K562 (cell line): ENCODE measurements around the gene MAL. TPM values are rescaled to one million over a fixed set of nuclear protein-coding genes. Genes with fewer than 3 reads are reported as not detected.
A peak's percentile ranks its signal among the peaks of the same experiment; 100 is the strongest.

Experiments
- ATAC-seq: fragments of 200-7000 bp; cut with Tn5 transposase; 3 replicates; pipeline ENCODE4 v1.9.1; 2020; ENCODE audit warnings: moderate library complexity
- BruUV-seq: library from RNA; stranded (reverse); fragments of 400-500 nt; replicated peaks from 2 replicates; lab custom pipeline; 2021; lab: Mats Ljungman, UMichigan
- CTCF ChIA-PET: fragments of 300-600 bp; formaldehyde crosslinking; extraction: SDS; loops from one replicate; lab custom pipeline; 2021; ENCODE audit warnings: low intra/inter-chr PET ratio; lab: Yijun Ruan, JAX
- POLR2A ChIA-PET: fragments of 300-600, 350-650 bp; sonication (Branson Sonifier 250); formaldehyde crosslinking; extraction: SDS; loops from one replicate; lab custom pipeline; 2021; ENCODE audit warnings: antibody characterized with exemption, inconsistent platforms; lab: Yijun Ruan, JAX
- DNase-seq, 4 experiments: peaks; one replicate each; pipeline versions ENCODE4 v3.0.0 to v3.0.0-alpha.2; 2011 to 2018; ENCODE audit warnings: low spot score in 3 of 4, mixed read lengths in 3 of 4; ENCODE audit errors: extremely low read depth in 1 of 4
- FAIRE-seq: peaks from 2 replicates; lab custom pipeline; 2011; peaks lifted over from hg19 to GRCh38; lab: Jason Lieb, UNC
- H2AFZ ChIP-seq: 2 replicates; pipeline ENCODE4 v1.6.0; 2011; ENCODE audit warnings: low read depth, low read length, control low read depth, inconsistent platforms
- H3K27ac ChIP-seq: fragments of 200-600 bp; 3 replicates; pipeline ENCODE4 v1.8.0; 2011; ENCODE audit warnings: low read depth, mild to moderate bottlenecking, control low read depth, inconsistent platforms, low read length, moderate library complexity, mixed read lengths; ENCODE audit errors: extremely low read depth
- H3K27me3 ChIP-seq, 2 experiments: fragments of 300-600 bp in 1 of 2; 2 replicates in 1 of 2; 3 replicates in 1 of 2; pipeline versions ENCODE4 v1.6.0 to v1.8.0; 2011; ENCODE audit warnings: inconsistent platforms in 2 of 2, low read length in 2 of 2, mild to moderate bottlenecking in 1 of 2, mixed read lengths in 1 of 2, moderate library complexity in 1 of 2; ENCODE audit not compliant: control insufficient read depth in 2 of 2, insufficient read depth in 2 of 2
- H3K36me3 ChIP-seq: fragments of 300-600 bp; 3 replicates; pipeline ENCODE4 v1.8.0; 2011; ENCODE audit warnings: mild to moderate bottlenecking, low read length, inconsistent platforms; ENCODE audit not compliant: control insufficient read depth, insufficient read depth
- H3K4me1 ChIP-seq, 2 experiments: fragments of 200-600 bp in 1 of 2; replicated peaks in 1 of 2; 2 replicates in 1 of 2; 3 replicates in 1 of 2; pipeline versions ENCODE4 v1.5.1 to v1.8.0; 2011; ENCODE audit warnings: inconsistent platforms in 2 of 2, low read length in 2 of 2, mild to moderate bottlenecking in 1 of 2, mixed read lengths in 1 of 2, moderate library complexity in 1 of 2; ENCODE audit not compliant: control insufficient read depth in 2 of 2, insufficient read depth in 2 of 2
- H3K4me2 ChIP-seq: 2 replicates; pipeline ENCODE4 v1.6.1; 2011; ENCODE audit warnings: low read length, control low read depth, inconsistent platforms, mixed read lengths; ENCODE audit not compliant: insufficient read depth
- H3K4me3 ChIP-seq: fragments of 200-600 bp; sonication (generic), shearing (Covaris generic); 2 replicates; pipeline ENCODE4 v1.5.1; 2016; ENCODE audit warnings: control low read depth, inconsistent platforms
- H3K79me2 ChIP-seq: fragments of 200-600 bp; 3 replicates; pipeline ENCODE4 v1.8.0; 2011; ENCODE audit warnings: low read length, inconsistent platforms; ENCODE audit not compliant: control insufficient read depth, insufficient read depth
- H3K9ac ChIP-seq, 2 experiments: 2 replicates each; pipeline versions ENCODE4 v1.6.0 to v1.6.1; 2011; ENCODE audit warnings: low read depth in 2 of 2, low read length in 2 of 2, control low read depth in 1 of 2, inconsistent platforms in 1 of 2, mild to moderate bottlenecking in 1 of 2, mixed read lengths in 1 of 2; ENCODE audit not compliant: insufficient read depth in 1 of 2
- H3K9me1 ChIP-seq: one replicate; pipeline ENCODE4 v1.6.0; 2011; ENCODE audit warnings: inconsistent platforms, mild to moderate bottlenecking, low read length, moderate library complexity; ENCODE audit not compliant: control insufficient read depth, insufficient read depth
- H3K9me3 ChIP-seq: replicated peaks from 2 replicates; pipeline ENCODE4 v1.5.1; 2011; ENCODE audit warnings: low read depth, low read length, inconsistent platforms; ENCODE audit not compliant: control insufficient read depth, insufficient read depth
- H4K20me1 ChIP-seq: replicated peaks from 2 replicates; pipeline ENCODE4 v1.6.1; 2011; ENCODE audit warnings: low read length, inconsistent platforms, mixed read lengths; ENCODE audit not compliant: control insufficient read depth, insufficient read depth
- CTCF ChIP-seq, 3 experiments: IDR thresholded peaks in 2 of 3; conservative IDR thresholded peaks in 1 of 3; 2 replicates each; pipeline ENCODE4 v1.5.1; 2011 to 2012; ENCODE audit warnings: low read length in 3 of 3, mild to moderate bottlenecking in 3 of 3, control low read depth in 2 of 3, improper control_type of control experiment in 1 of 3, inconsistent platforms in 1 of 3, low read depth in 1 of 3, mixed read lengths in 1 of 3, moderate library complexity in 1 of 3; ENCODE audit not compliant: insufficient read depth in 2 of 3
- EWSR1 ChIP-seq: fragments of 450-650 bp; IDR thresholded peaks from 2 replicates; pipeline ENCODE4 v1.6.1; 2018; ENCODE audit warnings: borderline replicate concordance, mild to moderate bottlenecking, low read depth, moderate library complexity; ENCODE audit not compliant: partially characterized antibody
- WGBS: fragments of 100-300 bp; shearing (Covaris generic); methylation state at CpG from one replicate; pipeline ENCODE4 v1.1.6; 2016; ENCODE audit warnings: low coverage, mixed read lengths; ENCODE audit not compliant: insufficient coverage; ENCODE audit errors: missing lambda C conversion rate; 5-methylcytosine and 5-hydroxymethylcytosine counted together
- in situ Hi-C: fragments of 300-500 bp; cut with MboI; formaldehyde crosslinking; loops from 4 replicates; pipeline ENCODE4 v1.15.0; 2018; ENCODE audit warnings: inconsistent platforms, mixed read lengths
- intact Hi-C: fragments of 100-400 bp; cut with micrococcal nuclease; formaldehyde crosslinking; loops from 2 replicates; pipeline ENCODE4 v1.14.2; 2022
- polyA plus RNA-seq, 8 experiments: library from polyadenylated mRNA; depleted of rRNA in 4 of 8; stranded (reverse) in 5 of 8; unstranded in 3 of 8; fragments of >200 nt; fragmentation: Nextera tagmentation in 2 of 8; fragmentation: Illumina TruSeq in 1 of 8; extraction: Ambion mirVana in 2 of 8; extraction: Trizol in 1 of 8; gene quantifications; 2 replicates each; pipeline versions ENCODE4 v1.2.1 to v1.2.3, GENCODE V29; 2011 to 2014; ENCODE audit warnings: inconsistent platforms in 1 of 8, missing spikeins in 1 of 8
- total RNA-seq, 7 experiments: library from RNA; depleted of rRNA in 6 of 7; stranded (reverse); fragments of >200 nt in 6 of 7; fragmentation: Illumina TruSeq in 2 of 7; extraction: Trizol in 2 of 7; gene quantifications; 2 replicates each; pipeline versions ENCODE4 v1.2.1 to v1.2.3, GENCODE V29; 2011 to 2021; ENCODE audit warnings: low replicate concordance in 1 of 7

Gene MAL
- total and polyA plus RNA-seq, 9 of the 15 experiments (the other 6 are each of a cell fraction or from before 2014, with no cell fraction given), result not detected

GRCh38 chr2:95040426-95040825 is 14.9 kb downstream of the MAL start:
- Histone ChIP-seq H3K9me3 (no peaks in the 10 kb centered on the region), H4K20me1 (no peaks in the 10 kb centered on the region), H3K9me1 (no peaks in the 10 kb centered on the region), H3K4me2 (no peak overlapping the region), H3K36me3 (no peaks in the 10 kb centered on the region), H3K27me3 (peaks cover 6 to 33% of the 10 kb centered on the region in 2 experiments; a peak in 3 of 5 replicates), H2AFZ (no peak overlapping the region), H3K4me3 (no peak overlapping the region), H3K79me2 (no peaks in the 10 kb centered on the region), H3K4me1 (no peaks in the 10 kb centered on the region), H3K9ac (no peak overlapping the region), H3K27ac (no peak overlapping the region)
- peak in 1 of 3 experiments; percentile 11; a peak in 1 of 6 replicates for TF ChIP-seq CTCF (IDR thresholded peaks at IDR 0.05 in 2 of 3, conservative IDR thresholded peaks at IDR 0.05 in 1 of 3; ENCODE audit: insufficient read depth in 2 of 3, low read depth in 1 of 3, low read length in 3 of 3)
- TF ChIP-seq EWSR1, result no peak
- BruUV-seq, result no TSS peak
- 2% methylated on average over 6 of the region's 6 CpGs for WGBS
- ChIA-PET CTCF (no interaction called here), POLR2A (interaction anchor here (0.6 to 1.2 kb wide), 3 partner anchors 21 to 141 kb away, joined by 3 read pairs; no protein-coding TSS in a partner anchor)
- intact Hi-C loops, result loop anchor here (5.0 kb wide), 1 partner anchor 168 kb away; the partner anchor contains the start of gene TEKT4
- DNase-seq, result no peak
- ATAC-seq, result no peak
- in situ Hi-C loops, result no loop called here
- FAIRE-seq, result no peak
